Panc1 (cell line): Measurements from ENCODE around the gene KLF15. TPM values are rescaled to one million over a fixed set of nuclear protein-coding genes. Genes with fewer than 3 reads are reported as not detected.

Experiments
- ATAC-seq: fragments of 200-7000 bp; cut with Tn5 transposase; 2 replicates; pipeline ENCODE4 v1.9.1; 2020; ENCODE audit warnings: mild to moderate bottlenecking, moderate library complexity
- BruUV-seq: library from RNA; stranded (reverse); fragments of 400-500 nt; replicated peaks from 2 replicates; lab custom pipeline; 2021; lab: Mats Ljungman, UMichigan
- CTCF ChIA-PET: fragments of 300-600 bp; sonication (Branson Sonifier 250); formaldehyde crosslinking; loops from one replicate; lab custom pipeline; 2022; ENCODE audit warnings: antibody characterized with exemption; lab: Charles Lee
- POLR2A ChIA-PET: fragments of 300-600 bp; sonication (Branson Sonifier 250); formaldehyde crosslinking; loops from one replicate; lab custom pipeline; 2022; ENCODE audit warnings: antibody characterized with exemption; lab: Charles Lee
- DNase-seq: peaks from one replicate; pipeline ENCODE4 v3.0.0-alpha.2; 2010; ENCODE audit warnings: low read depth, low spot score
- H3K27ac ChIP-seq: 2 replicates; pipeline ENCODE4 v1.5.1; 2011; ENCODE audit warnings: mild to moderate bottlenecking, low read length, inconsistent platforms
- H3K27me3 ChIP-seq: fragments of 200-500 bp; sonication (Bioruptor generic); 2 replicates; pipeline ENCODE4 v1.6.0; 2014; ENCODE audit warnings: low read length, inconsistent platforms; ENCODE audit not compliant: control insufficient read depth, insufficient read depth
- H3K36me3 ChIP-seq: fragments of 200-500 bp; sonication (Bioruptor generic); 2 replicates; pipeline ENCODE4 v1.5.1; 2014; ENCODE audit warnings: inconsistent platforms, mild to moderate bottlenecking, low read length, moderate library complexity; ENCODE audit not compliant: control insufficient read depth, insufficient read depth
- H3K4me1 ChIP-seq: 2 replicates; pipeline ENCODE4 v1.5.1; 2011; ENCODE audit warnings: inconsistent platforms, mild to moderate bottlenecking, low read length, moderate library complexity; ENCODE audit not compliant: control insufficient read depth, insufficient read depth
- H3K4me3 ChIP-seq, 2 experiments: 2 replicates each; pipeline ENCODE4 v1.5.1; 2011 to 2012; ENCODE audit warnings: low read depth in 2 of 2, low read length in 2 of 2, mild to moderate bottlenecking in 2 of 2, inconsistent platforms in 1 of 2, moderate library complexity in 1 of 2
- H3K9me3 ChIP-seq: fragments of 200-500 bp; sonication (Bioruptor generic); 2 replicates; pipeline ENCODE4 v1.5.1; 2014; ENCODE audit warnings: low read depth, mild to moderate bottlenecking, inconsistent platforms, low read length, moderate library complexity; ENCODE audit not compliant: control insufficient read depth, insufficient read depth
- CTCF ChIP-seq: fragments of 450-650 bp; IDR thresholded peaks from 2 replicates; pipeline ENCODE4 v1.5.1; 2017; ENCODE audit warnings: mild to moderate bottlenecking
- POLR2AphosphoS5 ChIP-seq: IDR thresholded peaks from 2 replicates; pipeline ENCODE4 v1.6.1; 2012; ENCODE audit warnings: mild to moderate bottlenecking, low read depth, low read length, moderate library complexity
- REST ChIP-seq, 2 experiments: IDR thresholded peaks; 2 replicates each; pipeline ENCODE4 v1.6.1; 2011 to 2012; ENCODE audit warnings: low read depth in 2 of 2, control low read depth in 1 of 2, low read length in 1 of 2, mild to moderate bottlenecking in 1 of 2, moderate library complexity in 1 of 2; ENCODE audit not compliant: insufficient read depth in 1 of 2
- SIN3A ChIP-seq: IDR thresholded peaks from 2 replicates; pipeline ENCODE4 v1.6.1; 2012; ENCODE audit warnings: low read depth, mild to moderate bottlenecking, low read length, moderate library complexity, borderline replicate concordance; ENCODE audit not compliant: insufficient read depth
- TCF7L2 ChIP-seq: IDR thresholded peaks from 2 replicates; pipeline ENCODE4 v1.6.1; 2011; ENCODE audit warnings: mild to moderate bottlenecking, low read depth, low read length, inconsistent platforms
- in situ Hi-C: cut with HindIII; loops from 2 replicates; pipeline ENCODE4 v1.10.0; 2016; ENCODE audit warnings: low sequenced_read_pairs, low pct_unique_long_range_greater_than_20kb
- intact Hi-C: fragments of 100-400 bp; cut with micrococcal nuclease; formaldehyde crosslinking; loops from one replicate; pipeline ENCODE4 v1.10.0; 2022; ENCODE audit not compliant: unreplicated experiment
- total RNA-seq: library from RNA; stranded (reverse); gene quantifications from one replicate; pipeline ENCODE4 v1.2.1, GENCODE V29; 2021; ENCODE audit not compliant: unreplicated experiment

The KLF15 gene
- total RNA-seq, 1 experiment from 2014 or later = 0.10 TPM

- Histone ChIP-seq H3K27ac (no peak overlapping the region), H3K9me3 (no peaks in the 10 kb centered on the region), H3K27me3 (peaks cover 4% of the 10 kb centered on the region), H3K4me1 (no peaks in the 10 kb centered on the region), H3K4me3 (no peak overlapping the region), H3K36me3 (no peaks in the 10 kb centered on the region)
- TF ChIP-seq SIN3A (no peak), REST (IDR thresholded peaks at IDR 0.05; ENCODE audit: insufficient read depth in 1 of 2, low read depth in 2 of 2, low read length in 1 of 2) (no peak), POLR2AphosphoS5 (no peak), TCF7L2 (no peak), CTCF (no peak)
- BruUV-seq = no TSS peak
- DNase-seq = no peak
- in situ Hi-C loops (no loop called here), intact Hi-C loops (no loop called here)
- POLR2A ChIA-PET = no interaction called here
- CTCF ChIA-PET = no interaction called here
- ATAC-seq = 0 out of 2 replicates have a peak, but pooled peaks have one; percentile 34
Observed at GRCh38 chr3:126320517-126321293, 36.5 kb downstream of the KLF15 start.

GRCh38 chr3:126319701-126320295 lies 37.4 kb downstream of the KLF15 start:
- DNase-seq = no peak
- no peak overlapping the region for H3K4me3 ChIP-seq
- intact Hi-C loops (no loop called here), in situ Hi-C loops (no loop called here)
- H3K9me3 ChIP-seq = no peaks in the 10 kb centered on the region
- ChIA-PET CTCF (no interaction called here), POLR2A (no interaction called here)
- H3K36me3 ChIP-seq = no peaks in the 10 kb centered on the region
- TF ChIP-seq TCF7L2 = no peak
- no peak for TF ChIP-seq POLR2AphosphoS5
- no peak for TF ChIP-seq REST (IDR thresholded peaks at IDR 0.05; ENCODE audit: insufficient read depth in 1 of 2, low read depth in 2 of 2, low read length in 1 of 2)
- TF ChIP-seq SIN3A = no peak
- TF ChIP-seq CTCF = no peak
- peaks cover 4% of the 10 kb centered on the region for H3K27me3 ChIP-seq
- no peak for ATAC-seq
- H3K4me1 ChIP-seq = no peaks in the 10 kb centered on the region
- H3K27ac ChIP-seq = no peak overlapping the region
- no TSS peak for BruUV-seq
